Stromal cell of bone marrow (primary cell): ENCODE data around the gene SUMF1.

Experiments
- DNase-seq: peaks from one replicate; pipeline ENCODE4 v3.0.0-alpha.2; 2012; ENCODE audit warnings: low read depth

Gene SUMF1

DNA sequence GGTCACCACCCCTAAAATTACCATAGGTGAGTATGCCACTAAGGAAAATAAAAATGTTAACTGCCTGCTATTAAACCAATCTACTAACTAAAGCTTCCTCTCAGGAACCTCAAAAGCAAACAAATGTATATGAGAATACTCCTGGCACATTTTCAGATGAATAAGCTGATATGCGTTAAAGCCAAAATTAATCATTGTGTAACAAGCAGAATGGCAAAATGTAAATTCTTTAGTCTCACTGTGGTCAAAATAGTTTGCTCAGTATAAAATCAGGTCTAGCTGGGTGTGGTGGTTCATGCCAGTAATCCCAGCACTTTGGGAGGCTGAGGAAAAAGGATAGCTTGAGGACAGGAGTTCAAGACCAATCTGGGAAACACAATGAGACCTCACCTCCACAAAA, 53.6 kb downstream of the SUMF1 start:
- DNase-seq, result no peak

DNA sequence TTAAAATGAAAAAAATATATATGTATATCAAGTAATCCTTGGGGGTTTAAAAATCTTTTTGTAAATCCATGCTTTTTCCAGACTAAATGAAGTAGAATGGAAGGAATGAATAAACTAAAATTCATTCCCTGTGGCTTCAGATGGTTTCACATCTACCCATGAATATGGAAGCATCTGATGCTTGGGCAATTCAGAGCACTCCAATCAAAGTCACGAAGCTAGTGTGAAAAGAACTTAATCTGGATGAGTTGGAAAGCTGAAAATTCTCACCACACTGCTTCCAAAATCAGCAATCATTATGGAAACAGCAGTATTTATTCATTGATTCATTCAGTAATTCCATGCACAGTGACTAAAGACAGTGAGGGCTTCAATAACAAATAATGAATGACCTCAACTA, 55.2 kb downstream of the SUMF1 start:
- no peak for DNase-seq

DNA sequence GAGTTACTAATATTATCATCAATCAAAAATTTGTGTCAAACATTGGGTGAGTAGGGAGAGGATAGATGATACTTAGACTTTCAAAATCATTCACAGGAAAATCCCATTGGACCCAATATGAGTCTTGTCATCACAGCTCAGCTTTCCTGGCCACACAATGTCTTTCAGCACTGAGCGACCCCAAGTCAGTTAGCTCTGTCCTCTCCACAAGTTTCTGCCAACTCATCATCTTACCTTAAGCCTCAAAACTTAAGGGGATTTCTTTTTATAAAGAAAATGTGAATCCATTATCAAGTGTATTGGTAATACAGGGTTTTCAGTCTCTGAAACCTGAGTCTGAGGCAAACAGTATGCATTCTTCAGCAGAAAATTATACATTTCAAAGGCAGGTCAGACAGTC, 55.8 kb downstream of the SUMF1 start:
- DNase-seq, result no peak

DNA sequence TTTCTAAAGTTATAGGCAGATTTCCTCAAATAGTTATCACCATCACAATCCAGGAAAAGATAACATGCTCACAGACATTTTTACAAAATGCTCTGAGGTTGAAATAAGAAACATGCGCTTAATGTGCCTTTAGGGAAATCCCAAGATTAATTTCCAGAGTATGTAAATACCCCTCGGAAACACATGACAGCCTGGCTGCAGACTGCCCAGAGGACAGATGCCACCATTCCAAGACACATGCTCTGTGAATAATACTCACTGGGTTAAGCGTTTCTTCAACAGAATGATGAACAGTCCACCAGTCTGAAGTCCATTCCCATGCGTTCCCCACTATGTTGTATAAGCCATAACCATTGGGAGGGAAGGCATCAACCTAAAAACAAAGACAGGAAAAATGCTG, 56.5 kb downstream of the SUMF1 start:
- no peak for DNase-seq

DNA sequence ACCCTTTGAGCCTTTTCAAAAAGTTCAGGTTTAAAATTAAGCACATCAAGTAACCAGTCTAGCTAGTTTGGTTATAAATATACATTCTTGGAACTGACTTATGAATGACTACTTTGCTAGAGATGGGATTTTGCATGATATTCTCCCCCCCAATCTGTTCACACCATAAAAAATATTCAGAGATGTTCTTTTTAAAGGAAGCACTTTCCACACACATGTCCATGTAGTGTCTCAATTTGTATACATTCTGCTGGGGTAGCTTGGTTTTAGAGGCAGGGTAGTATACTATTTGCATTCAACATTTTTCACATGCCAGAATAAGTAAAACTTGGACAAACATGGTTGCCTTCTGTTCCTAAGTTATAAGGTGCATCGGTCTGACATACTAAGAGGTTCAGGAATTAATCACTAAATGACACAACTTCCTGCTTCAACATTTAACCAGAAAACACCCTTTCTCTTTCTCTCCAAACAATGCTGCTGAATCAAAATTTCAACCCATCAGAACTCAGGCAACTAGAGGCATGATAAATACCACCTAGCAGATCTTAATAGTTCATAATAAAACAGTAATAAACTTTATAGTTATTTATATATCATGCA, 57.0 kb downstream of the SUMF1 start:
- DNase-seq, result no peak

DNA sequence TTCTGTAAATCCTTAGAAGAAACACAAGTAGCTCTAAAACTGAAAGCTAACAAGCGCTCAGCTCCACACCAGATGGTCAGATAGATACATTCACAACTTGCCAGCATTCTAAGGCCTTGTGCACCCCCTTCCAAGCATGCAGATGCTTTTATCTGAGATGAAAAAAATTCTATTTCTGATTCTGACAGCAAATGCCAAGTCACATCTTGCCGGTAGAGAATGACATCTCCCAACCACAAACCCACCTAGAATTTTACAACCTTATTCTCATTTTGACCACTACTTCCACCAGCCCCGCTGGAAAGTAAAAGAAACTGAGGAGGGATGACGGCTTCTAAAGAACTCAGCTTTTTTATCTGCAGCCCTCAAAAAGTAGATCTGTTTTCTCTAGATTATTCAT, 57.7 kb downstream of the SUMF1 start:
- no peak for DNase-seq

DNA sequence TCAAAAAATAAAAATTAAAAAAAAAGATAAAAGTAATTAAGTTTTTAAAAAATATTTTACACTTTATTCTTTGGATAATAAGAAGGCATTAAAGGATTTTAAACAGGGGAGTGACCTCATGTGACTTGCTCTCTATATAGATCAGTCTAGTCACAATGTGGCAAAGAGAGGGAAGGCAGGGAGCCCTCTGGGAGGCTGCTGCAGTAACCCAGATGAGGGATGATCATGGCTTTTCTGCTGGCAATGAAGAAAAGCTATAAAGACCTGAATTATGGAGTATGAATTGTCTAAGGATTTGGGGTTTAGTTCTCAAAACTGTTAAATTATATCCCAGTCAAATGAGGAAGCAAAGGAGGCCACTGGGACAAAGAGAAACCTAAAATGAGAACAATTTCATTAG, 58.1 kb downstream of the SUMF1 start:
- DNase-seq, result no peak

DNA sequence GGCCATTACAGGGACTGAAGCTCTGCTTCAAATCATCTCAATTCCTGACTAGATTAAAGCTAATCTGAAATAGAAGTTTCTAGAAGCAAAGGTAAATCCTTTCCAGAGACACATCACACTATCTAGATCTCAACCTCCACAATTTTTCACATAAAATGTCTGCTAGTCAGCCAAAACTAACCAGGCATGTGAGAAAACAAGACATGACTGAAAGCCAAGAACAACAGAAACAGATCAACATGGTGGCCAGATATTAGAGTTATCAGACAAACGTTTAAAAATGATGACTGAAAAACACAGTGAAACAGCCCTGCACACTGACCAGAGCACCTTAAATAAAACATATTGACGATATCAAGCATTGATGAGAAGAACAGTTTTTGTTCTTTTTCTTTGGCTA, 59.1 kb downstream of the SUMF1 start:
- DNase-seq, result no peak

DNA sequence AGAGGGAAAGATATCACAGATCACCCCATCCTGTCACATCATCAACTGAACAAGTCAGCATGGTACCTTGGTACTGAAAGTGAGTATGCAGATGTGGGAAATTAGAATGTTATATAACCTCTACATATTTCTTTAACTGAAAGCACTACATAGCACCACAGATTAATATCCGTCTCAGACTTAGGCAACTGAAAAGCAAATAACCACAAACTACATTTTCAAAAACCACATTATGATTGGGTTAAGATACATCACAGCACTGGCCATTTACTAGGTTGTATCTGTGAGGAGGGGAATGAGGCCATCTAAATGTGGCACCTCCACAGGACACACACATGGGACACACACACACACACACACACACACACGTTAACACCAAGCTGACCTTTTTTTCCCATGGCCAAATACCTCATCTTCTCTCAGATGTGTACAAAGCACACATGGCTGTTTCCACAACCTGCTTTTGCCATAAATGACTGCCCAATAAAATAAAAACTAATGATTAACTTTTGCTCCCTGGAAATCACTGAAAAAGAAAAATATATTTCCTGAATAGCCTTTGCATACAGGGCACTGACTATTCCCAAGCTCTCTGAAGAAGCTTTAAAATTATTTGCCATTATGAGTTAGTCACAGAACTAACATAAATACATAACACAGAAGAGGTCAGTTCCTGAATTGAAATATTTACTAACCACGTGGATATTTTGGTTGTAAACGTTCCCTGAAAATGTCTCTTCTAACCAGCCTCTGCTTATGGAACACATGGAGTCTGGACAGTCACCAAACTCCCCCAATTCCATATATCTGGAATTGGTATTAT, 60.1 kb downstream of the SUMF1 start:
- DNase-seq, result no peak

DNA sequence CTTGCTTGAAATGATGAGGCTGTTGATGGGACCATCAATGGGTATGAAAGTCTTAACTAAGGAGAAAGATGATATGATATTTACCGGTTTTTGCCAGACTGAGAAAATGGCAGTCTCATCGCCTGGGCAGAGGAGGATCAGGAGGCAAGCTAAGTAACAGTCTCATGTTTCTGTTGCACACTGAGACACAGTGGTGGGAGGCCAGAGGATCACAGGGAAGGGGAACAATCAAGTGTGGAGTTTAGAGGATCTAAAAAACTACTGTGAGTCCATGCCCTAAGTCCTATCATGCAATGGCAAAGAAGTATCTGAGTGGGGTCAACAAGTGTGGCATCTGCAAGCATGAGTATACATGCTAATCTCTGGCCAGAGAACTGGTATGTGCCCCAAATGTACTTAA, 62.2 kb downstream of the SUMF1 start:
- DNase-seq, result no peak

DNA sequence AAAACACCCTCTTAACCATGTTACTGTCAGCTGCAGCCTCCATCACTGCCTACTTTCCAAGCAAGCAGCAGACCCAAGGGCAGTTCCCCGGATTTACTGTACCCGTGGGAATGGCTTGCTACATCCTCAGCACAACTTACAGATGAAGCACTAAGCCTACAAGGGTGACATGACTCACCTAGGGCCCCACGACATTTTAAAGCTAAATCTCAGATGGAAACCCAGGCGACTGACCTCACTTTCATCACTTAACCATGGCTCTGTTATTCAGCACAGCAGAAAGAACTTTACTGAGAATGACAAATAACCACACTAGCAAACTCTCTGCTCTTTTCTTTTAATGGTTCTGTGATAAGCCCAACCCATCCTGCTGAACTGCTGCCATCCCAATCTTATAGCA, 65.6 kb downstream of the SUMF1 start:
- DNase-seq, result no peak

DNA sequence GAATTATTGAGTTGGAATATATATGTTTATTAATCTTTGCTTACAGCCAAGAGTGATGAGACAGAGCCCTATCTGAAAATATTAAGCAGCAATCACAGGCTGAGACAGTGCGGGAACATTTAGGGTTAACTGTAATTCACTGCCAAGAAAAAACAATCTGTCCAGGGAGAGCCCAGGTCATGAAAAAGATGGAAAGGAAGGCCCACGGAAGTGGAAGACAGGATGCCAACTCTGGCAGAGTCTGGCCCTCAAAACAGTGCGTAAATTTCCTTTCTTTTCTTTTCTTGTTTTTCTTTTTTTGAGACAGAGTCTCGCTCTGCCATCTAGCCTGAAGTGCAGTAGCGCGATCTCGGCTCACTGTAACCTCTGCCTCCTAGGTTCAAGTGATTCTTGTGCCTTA, 67.6 kb downstream of the SUMF1 start:
- no peak for DNase-seq

DNA sequence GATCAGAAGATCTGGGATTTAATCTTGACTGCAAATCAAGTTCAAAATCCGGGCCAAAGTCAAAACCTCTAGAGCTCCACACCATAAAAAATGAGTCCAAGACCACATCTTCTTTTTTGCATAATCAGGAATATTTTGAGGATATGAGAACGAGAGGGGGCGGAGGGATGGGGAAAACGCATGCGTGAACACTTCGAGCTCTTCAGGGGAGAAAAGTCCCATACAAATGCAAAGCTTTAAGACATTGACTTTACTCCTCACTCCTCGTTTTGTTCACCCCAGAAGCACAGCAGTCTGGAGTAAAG, 68.2 kb downstream of the SUMF1 start:
- no peak for DNase-seq

DNA sequence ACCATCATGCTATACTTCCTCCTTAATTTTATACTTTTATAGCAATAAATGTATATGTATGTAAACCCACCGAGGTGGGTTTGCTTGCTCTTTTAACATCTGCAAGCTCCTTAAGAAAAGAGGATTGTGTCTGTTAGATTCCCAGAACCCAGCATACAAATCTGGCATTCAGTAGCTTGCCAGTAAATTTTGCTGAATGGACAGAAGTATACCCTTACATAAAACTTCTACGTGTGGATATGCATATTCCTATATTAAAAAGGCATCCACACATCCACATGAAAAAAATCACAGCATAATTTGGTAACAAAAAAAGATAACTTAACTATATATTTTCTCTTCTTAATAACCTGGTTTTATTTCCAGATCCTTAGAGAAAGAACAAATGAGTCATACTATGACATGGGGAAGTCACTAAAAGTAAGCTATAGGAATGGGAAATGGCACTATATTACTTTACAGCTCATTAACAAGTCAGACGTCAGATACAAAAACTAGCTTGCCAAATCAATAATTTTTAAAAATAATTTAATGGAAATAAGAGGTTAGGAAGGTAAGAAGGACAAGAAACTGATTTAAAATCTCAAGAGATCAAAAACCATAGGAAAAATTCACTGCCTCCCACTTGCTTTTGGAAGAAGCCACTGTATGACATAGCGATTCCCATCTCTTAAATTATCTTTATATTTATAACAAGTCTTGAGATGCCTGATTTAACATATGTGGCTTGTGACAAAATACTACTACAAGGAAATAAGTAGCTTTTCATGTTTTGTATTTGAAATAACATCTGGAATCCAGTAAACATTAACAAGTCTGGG, 68.7 kb downstream of the SUMF1 start:
- DNase-seq, result no peak

DNA sequence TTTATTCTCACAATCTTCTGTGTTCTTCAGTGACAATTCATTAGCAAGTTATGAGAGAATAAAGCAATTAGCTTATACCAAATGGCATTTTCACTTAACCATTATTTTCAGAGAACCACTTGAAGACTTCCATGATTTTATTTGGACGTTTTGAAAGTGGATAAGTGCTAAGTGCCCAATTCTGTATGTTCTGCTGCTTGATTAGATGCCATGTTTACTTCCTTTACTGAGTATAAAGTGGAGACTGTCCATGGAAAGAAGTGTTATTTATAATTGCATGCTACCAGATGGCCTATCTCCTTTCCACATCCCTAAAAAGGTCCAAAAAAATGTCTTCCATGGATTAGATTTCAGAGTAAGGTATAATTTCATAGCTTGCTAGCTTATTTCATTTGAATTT, 69.6 kb downstream of the SUMF1 start:
- no peak for DNase-seq

DNA sequence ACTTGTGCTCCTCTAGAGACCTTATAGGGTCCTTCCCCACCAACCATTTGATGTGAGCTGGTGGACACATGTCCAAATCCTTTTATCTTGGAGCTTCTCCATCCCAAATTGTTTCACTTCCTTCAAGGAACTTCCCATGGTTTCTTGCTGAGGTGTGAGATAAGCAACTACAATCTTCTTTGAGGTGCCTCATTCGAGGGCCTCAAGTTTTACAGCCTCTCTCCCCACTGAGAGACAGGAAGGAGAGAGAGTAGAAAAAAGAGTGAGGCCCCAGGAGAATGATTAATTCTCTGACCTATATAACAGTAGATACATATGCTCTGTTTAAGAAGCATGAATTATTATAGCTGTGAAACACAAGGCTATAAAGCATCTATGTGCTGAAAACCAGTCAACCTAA, 70.5 kb downstream of the SUMF1 start:
- DNase-seq, result no peak

DNA sequence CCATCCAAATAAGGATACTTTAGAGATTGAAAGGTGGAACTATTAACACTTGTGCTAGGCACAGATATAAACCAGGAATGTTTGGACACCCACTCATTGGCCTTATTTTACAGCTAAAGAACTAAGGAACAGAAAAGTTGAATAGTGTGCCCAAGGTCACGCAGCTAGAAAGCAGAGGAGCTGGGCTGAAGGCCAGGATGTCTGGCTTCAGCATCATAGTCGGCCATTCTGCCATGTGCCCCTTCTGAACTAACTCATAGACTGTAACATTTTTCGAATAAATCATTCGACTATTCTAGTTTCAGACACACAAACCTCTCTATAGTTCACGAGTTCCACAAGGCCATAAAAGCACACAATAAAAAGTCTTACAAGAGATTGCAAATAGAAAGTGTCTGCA, 71.1 kb downstream of the SUMF1 start:
- no peak for DNase-seq

DNA sequence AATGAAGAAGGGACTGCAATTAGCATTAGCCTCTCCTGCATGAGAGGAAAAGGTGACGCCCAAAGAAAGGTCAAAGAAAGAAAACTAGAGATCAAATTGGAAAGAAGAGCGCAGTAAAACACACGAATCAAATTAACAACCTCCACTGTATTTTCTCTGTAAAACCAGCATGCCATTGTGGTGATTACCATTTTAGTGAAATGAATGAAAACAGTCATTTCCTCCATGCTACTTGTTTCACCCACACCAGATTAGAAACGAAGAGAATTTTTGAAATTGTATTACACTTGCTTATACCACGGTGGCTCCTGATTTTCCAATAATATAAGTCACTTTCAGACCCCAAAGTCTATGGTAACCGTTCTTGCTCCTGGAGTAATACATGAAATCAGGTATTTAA, 71.6 kb downstream of the SUMF1 start:
- DNase-seq, result no peak

DNA sequence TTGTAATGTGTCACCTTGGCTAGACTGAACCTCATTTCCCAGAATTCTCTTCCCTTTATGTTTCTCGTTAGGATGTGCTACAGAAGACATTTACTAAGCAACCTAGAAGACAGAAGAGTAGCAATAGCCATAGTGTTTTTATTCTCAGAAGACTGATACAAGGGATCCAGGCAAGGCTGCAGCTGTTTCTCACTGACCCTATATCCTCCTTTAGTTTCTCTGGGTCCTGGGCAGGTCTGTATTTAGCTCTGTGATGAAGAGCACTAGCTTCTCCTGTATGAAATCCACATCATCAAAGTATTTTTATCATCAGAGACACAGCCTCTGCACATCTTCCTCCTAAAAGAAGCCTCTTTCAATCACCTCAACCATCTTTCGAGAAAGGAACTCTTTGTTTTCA, 72.5 kb downstream of the SUMF1 start:
- DNase-seq, result no peak

DNA sequence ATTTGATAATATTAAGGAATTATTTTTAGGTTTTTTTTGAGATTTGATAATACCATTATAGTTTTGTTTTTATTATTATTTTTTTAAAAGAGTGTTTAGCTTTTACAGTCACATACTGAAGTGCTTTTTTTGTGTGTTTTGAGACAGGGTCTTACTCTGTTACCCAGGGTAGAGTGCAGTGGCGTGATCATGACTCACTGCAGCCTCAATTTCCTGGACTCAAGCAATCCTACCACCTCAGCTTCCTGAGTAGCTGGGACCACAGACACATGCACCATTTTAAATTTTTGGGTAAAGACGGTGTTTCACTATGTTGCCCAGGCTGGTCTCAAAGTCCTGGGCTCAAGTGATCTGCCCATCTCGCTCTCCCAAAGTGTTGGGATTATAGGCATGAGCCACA, 73.0 kb downstream of the SUMF1 start:
- DNase-seq, result no peak

DNA sequence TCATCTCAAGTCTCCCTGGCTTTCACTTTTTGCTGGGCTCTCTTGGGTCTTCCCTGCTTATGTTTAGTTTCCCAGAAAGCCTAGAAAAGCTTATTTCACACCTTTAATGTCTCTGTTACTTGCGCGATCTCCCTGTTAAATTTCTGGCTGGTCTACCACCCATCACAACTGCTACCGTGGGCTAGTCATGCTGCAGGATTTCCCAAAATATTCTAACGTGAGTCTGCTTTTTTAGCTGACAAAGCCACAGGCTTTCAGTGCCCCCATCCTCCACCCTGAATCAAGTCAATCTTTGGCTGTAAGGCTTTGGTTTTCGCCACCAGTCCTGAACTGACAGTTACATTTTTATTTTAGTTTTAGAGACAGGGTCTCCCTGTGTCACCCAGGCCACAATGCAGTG, 74.1 kb downstream of the SUMF1 start:
- DNase-seq, result no peak

DNA sequence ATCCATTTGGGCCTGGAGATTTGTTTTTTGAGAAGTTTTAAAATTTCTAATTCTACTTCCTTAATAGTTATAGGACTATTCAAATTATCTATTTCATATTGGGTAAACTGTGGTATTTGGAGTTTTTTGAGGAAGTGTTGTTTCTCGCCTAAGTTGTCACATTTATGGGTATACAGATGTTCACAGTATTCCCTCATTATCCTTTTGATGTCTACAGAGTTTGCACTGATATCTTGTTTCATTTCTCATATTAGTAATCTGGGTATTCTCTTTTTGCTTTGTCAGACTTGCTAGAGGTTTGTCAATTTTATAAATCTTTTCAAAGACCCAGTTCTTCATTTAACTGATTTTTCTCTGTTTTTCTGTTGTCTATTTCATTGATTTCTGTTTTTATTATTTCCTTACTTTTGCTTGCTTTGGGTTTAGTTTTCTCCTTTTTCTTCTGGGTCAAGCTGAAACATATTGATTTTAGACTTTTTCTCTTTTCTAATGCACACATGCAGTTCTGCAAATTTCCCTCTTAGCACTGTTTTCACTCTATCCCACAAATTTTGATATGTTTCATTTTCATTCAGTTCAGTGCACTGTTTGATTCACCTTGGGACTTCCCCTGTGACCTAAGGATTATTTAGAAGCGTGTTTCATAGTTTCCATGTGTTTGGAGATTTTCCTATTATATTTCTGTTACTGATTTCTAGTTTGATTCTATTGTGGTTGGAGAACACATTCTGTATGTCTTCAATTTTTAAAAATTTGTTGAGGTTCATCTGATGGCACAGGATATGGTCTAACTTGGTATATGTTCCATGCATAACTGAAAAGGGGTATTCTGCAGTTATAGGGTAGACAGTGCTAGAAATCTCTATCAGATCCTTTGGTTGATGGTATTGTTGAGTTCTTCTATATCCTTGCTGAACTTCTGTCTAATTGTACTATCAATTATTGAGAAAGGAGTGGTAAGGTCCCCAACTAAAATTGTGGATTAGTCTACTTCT, 79.6 kb downstream of the SUMF1 start:
- no peak for DNase-seq
